ENCODE data around the gene NUCKS1. TPM values are rescaled to one million over a fixed set of nuclear protein-coding genes. Genes with fewer than 3 reads are reported as not detected.

Gene NUCKS1
- total and polyA plus RNA-seq, 2 of the 4 experiments (the other 2 are of a cell fraction), result 37.9 to 103 TPM

DNA sequence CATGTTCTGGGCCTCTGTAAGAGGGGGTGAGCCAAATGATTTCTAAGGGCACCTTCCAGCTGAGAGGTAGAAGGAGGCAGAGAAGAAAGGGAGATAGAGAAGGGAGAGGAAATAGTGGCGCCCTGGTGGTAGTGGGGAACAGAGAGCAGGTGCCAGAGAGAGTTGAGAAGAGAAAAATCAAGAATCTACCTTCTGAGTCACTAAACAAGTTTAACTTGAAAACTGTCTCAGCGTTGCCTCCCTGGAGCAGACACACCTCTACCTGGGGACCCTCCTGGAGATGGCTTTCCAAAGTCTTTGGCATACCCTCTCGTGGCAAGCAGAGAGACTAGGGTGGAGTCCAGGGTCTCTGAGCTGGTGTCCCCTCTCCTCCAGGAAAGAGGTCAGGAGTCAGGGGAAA is 68.6 kb downstream of the NUCKS1 start:
- in situ Hi-C loops (cut with MboI; ENCODE audit: low sequenced_read_pairs) (no loop called here), intact Hi-C loops (cut with micrococcal nuclease) (no loop called here), dilution Hi-C loops (cut with HindIII; ENCODE audit: low sequenced_read_pairs, unreplicated experiment) (no loop called here)
- Histone ChIP-seq H4K91ac (ENCODE audit: insufficient read depth, low read depth, low read length) (no peak overlapping the region), H3K4me1 (ENCODE audit: control insufficient read depth, insufficient read depth, low read length) (peaks cover 12% of the 10 kb centered on the region), H3K14ac (replicated peaks; ENCODE audit: low read depth, low read length) (no peak overlapping the region), H3K4me2 (ENCODE audit: low read depth, low read length) (no peak overlapping the region), H3K79me1 (ENCODE audit: low read depth in 1 of 2, low read length in 2 of 2) (peaks cover 5 to 19% of the 10 kb centered on the region in 2 experiments; a peak in 3 of 4 replicates), H4K20me1 (ENCODE audit: insufficient read depth, low read length) (no peaks in the 10 kb centered on the region), H3K18ac (ENCODE audit: low read depth, low read length) (no peak overlapping the region), H3K36me3 (ENCODE audit: control insufficient read depth, insufficient read depth, low read length) (no peaks in the 10 kb centered on the region), H3K4me3 (ENCODE audit: insufficient read depth, low read depth, low read length) (no peak overlapping the region), H3K9me3 (ENCODE audit: control insufficient read depth, insufficient read depth, low read length) (no peaks in the 10 kb centered on the region), H3K27me3 (ENCODE audit: control insufficient read depth, insufficient read depth, low read length) (peaks cover 3% of the 10 kb centered on the region; the same call in 1 of the 2 replicates), H3K27ac (ENCODE audit: insufficient read depth, low read length) (no peak overlapping the region), H4K5ac (ENCODE audit: low read depth, low read length) (no peak overlapping the region), H3K9ac (ENCODE audit: low read depth, low read length) (no peak overlapping the region), H2BK15ac (ENCODE audit: low read depth, low read length) (no peak overlapping the region), H2AK9ac (replicated peaks; ENCODE audit: low read depth, low read length, poor library complexity) (no peak overlapping the region), H3K4ac (ENCODE audit: low read depth, low read length) (no peak overlapping the region), H2AK5ac (ENCODE audit: low read depth, low read length) (no peak overlapping the region), H4K8ac (ENCODE audit: low read depth in 2 of 2, low read length in 2 of 2) (no peak overlapping the region), H2BK20ac (ENCODE audit: low read depth, low read length) (no peak overlapping the region), H2BK120ac (ENCODE audit: low read depth, low read length) (no peak overlapping the region), H2AFZ (replicated peaks; ENCODE audit: low read length, poor library complexity) (peak overlapping the region; percentile 43), H3K9me1 (ENCODE audit: insufficient read depth, low read length) (0 out of 2 replicates have a peak, but pooled peaks cover 3% of the 10 kb centered on the region), H2BK5ac (ENCODE audit: low read depth, low read length, poor library complexity, severe bottlenecking) (no peak overlapping the region), H3K23ac (ENCODE audit: low read depth, low read length) (no peak overlapping the region), H3K56ac (ENCODE audit: extremely low read depth, insufficient read depth, low read length) (no peak overlapping the region)
- WGBS, 2 experiments (ENCODE audit: extremely low coverage in 2 of 2, insufficient read length in 1 of 2), result no CpG with 5 or more reads among the region's 3 CpGs
- no peak for ATAC-seq (ENCODE audit: low read depth)
- ChIA-PET POLR2A (ENCODE audit: unreplicated experiment) (no interaction called here), CTCF (no interaction called here)
- BruUV-seq (replicated peaks), result no TSS peak
- DNase-seq, result no peak
- TF ChIP-seq RCOR1 (IDR thresholded peaks at IDR 0.05; ENCODE audit: insufficient replicate concordance, low read length), result no peak
- no peak for TF ChIP-seq CHD1 (IDR thresholded peaks at IDR 0.05; ENCODE audit: low read depth, low read length)
- no peak for TF ChIP-seq FOS (IDR thresholded peaks at IDR 0.05; ENCODE audit: low read depth, low read length)
- no peak for TF ChIP-seq POLR2A (IDR thresholded peaks at IDR 0.05; ENCODE audit: low read depth, low read length)
- TF ChIP-seq CEBPB (IDR thresholded peaks at IDR 0.05; ENCODE audit: low read depth, low read length), result no peak
- no peak for TF ChIP-seq RFX5 (IDR thresholded peaks at IDR 0.05; ENCODE audit: low read depth, low read length)
- no peak for TF ChIP-seq RAD21 (IDR thresholded peaks at IDR 0.05; ENCODE audit: low read length)
- no peak for TF ChIP-seq USF2 (IDR thresholded peaks at IDR 0.05; ENCODE audit: low read depth, low read length)
- TF ChIP-seq MXI1 (IDR thresholded peaks at IDR 0.05; ENCODE audit: borderline replicate concordance, low read depth, low read length), result no peak
- no peak for TF ChIP-seq SMC3 (IDR thresholded peaks at IDR 0.05; ENCODE audit: low read depth, low read length)
- TF ChIP-seq NFE2L2 (IDR thresholded peaks at IDR 0.05; ENCODE audit: low read depth, low read length), result no peak
- TF ChIP-seq BHLHE40 (IDR thresholded peaks at IDR 0.05; ENCODE audit: low read depth, low read length), result no peak
- TF ChIP-seq, protein P1, sequence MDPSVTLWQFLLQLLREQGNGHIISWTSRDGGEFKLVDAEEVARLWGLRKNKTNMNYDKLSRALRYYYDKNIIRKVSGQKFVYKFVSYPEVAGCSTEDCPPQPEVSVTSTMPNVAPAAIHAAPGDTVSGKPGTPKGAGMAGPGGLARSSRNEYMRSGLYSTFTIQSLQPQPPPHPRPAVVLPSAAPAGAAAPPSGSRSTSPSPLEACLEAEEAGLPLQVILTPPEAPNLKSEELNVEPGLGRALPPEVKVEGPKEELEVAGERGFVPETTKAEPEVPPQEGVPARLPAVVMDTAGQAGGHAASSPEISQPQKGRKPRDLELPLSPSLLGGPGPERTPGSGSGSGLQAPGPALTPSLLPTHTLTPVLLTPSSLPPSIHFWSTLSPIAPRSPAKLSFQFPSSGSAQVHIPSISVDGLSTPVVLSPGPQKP (IDR thresholded peaks at IDR 0.05; ENCODE audit: borderline replicate concordance, low read depth, low read length), result no peak
- TF ChIP-seq MAZ (IDR thresholded peaks at IDR 0.05; ENCODE audit: borderline replicate concordance, low read depth, low read length), result no peak
- TF ChIP-seq, protein P2, sequence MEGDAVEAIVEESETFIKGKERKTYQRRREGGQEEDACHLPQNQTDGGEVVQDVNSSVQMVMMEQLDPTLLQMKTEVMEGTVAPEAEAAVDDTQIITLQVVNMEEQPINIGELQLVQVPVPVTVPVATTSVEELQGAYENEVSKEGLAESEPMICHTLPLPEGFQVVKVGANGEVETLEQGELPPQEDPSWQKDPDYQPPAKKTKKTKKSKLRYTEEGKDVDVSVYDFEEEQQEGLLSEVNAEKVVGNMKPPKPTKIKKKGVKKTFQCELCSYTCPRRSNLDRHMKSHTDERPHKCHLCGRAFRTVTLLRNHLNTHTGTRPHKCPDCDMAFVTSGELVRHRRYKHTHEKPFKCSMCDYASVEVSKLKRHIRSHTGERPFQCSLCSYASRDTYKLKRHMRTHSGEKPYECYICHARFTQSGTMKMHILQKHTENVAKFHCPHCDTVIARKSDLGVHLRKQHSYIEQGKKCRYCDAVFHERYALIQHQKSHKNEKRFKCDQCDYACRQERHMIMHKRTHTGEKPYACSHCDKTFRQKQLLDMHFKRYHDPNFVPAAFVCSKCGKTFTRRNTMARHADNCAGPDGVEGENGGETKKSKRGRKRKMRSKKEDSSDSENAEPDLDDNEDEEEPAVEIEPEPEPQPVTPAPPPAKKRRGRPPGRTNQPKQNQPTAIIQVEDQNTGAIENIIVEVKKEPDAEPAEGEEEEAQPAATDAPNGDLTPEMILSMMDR (conservative IDR thresholded peaks at IDR 0.05; ENCODE audit: low read depth, low read length), result no peak
- no peak for TF ChIP-seq MAFK (IDR thresholded peaks at IDR 0.05; ENCODE audit: low read depth, low read length)

Data from IMR-90 (cell line).